ENCODE measurements around the gene SNTG2.

GRCh38 chr2:926259-926793 lies 24.3 kb upstream of the SNTG2 start:
- no peak for TF ChIP-seq CTCF (conservative IDR thresholded peaks at IDR 0.05 in 1 of 2, IDR thresholded peaks at IDR 0.05 in 1 of 2; ENCODE audit: low read depth in 1 of 2, low read length in 2 of 2)
- TF ChIP-seq EZH2 (IDR thresholded peaks at IDR 0.05; ENCODE audit: low read length, missing control alignments), result no peak
